Mesenchymal stem cell (in vitro differentiated cells and primary cell): ENCODE measurements around the gene FKBP14.

ENCODE experiments used
- DNase-seq: peaks from one replicate; pipeline ENCODE4 v3.0.0-alpha.2; 2013
- H2AFZ ChIP-seq: one replicate; pipeline ENCODE4 v1.6.1; 2013; ENCODE audit warnings: low read depth, mild to moderate bottlenecking, control low read depth, inconsistent platforms, low read length, moderate library complexity
- H2AK5ac ChIP-seq: 2 replicates; pipeline ENCODE4 v1.6.1; 2013; ENCODE audit warnings: low read length, moderate library complexity, mild to moderate bottlenecking, inconsistent platforms; ENCODE audit not compliant: severe bottlenecking
- H2BK120ac ChIP-seq: one replicate; pipeline ENCODE4 v1.6.1; 2013; ENCODE audit warnings: low read depth, mild to moderate bottlenecking, inconsistent platforms, low read length, moderate library complexity
- H2BK12ac ChIP-seq, 2 experiments: one replicate each; pipeline ENCODE4 v1.6.1; 2013; ENCODE audit warnings: inconsistent platforms in 2 of 2, low read length in 2 of 2, mild to moderate bottlenecking in 2 of 2, moderate library complexity in 2 of 2, control low read depth in 1 of 2
- H2BK15ac ChIP-seq: one replicate; pipeline ENCODE4 v1.6.1; 2013; ENCODE audit warnings: mild to moderate bottlenecking, low read depth, inconsistent platforms; ENCODE audit not compliant: poor library complexity, severe bottlenecking
- H2BK5ac ChIP-seq: 2 replicates; pipeline ENCODE4 v1.6.1; 2013; ENCODE audit warnings: low read depth, mild to moderate bottlenecking, low read length, control low read depth, inconsistent platforms; ENCODE audit not compliant: poor library complexity, severe bottlenecking
- H3K14ac ChIP-seq, 2 experiments: one replicate each; pipeline ENCODE4 v1.6.1; 2013; ENCODE audit warnings: inconsistent platforms in 2 of 2, low read length in 2 of 2, control low read depth in 1 of 2, mild to moderate bottlenecking in 1 of 2, moderate library complexity in 1 of 2
- H3K18ac ChIP-seq, 2 experiments: one replicate each; pipeline ENCODE4 v1.6.1; 2013; ENCODE audit warnings: inconsistent platforms in 2 of 2, low read length in 2 of 2, control low read depth in 1 of 2, low read depth in 1 of 2, mild to moderate bottlenecking in 1 of 2
- H3K23ac ChIP-seq, 2 experiments: one replicate each; pipeline ENCODE4 v1.6.1; 2013; ENCODE audit warnings: inconsistent platforms in 2 of 2, low read length in 2 of 2, mild to moderate bottlenecking in 2 of 2, moderate library complexity in 2 of 2, control low read depth in 1 of 2
- H3K27ac ChIP-seq: 2 replicates; pipeline ENCODE4 v1.5.1; 2013; ENCODE audit warnings: mild to moderate bottlenecking, moderate library complexity, low read length, control low read depth, inconsistent platforms; ENCODE audit not compliant: poor library complexity, severe bottlenecking
- H3K27me3 ChIP-seq, 2 experiments: 2 replicates each; pipeline versions ENCODE4 v1.6.1 to v1.7.0; 2013; ENCODE audit warnings: low read length in 2 of 2, mild to moderate bottlenecking in 2 of 2, moderate library complexity in 2 of 2, control low read depth in 1 of 2, inconsistent platforms in 1 of 2; ENCODE audit not compliant: control insufficient read depth in 1 of 2, insufficient read depth in 1 of 2
- H3K36me3 ChIP-seq, 2 experiments: 2 replicates each; pipeline versions ENCODE4 v1.6.1 to v1.7.0; 2013; ENCODE audit warnings: low read length in 2 of 2, control low read depth in 1 of 2, inconsistent platforms in 1 of 2, low read depth in 1 of 2, mild to moderate bottlenecking in 1 of 2; ENCODE audit not compliant: insufficient read depth in 2 of 2, control insufficient read depth in 1 of 2
- H3K4ac ChIP-seq, 2 experiments: one replicate each; pipeline ENCODE4 v1.6.1; 2013; ENCODE audit warnings: inconsistent platforms in 2 of 2, low read length in 2 of 2, mild to moderate bottlenecking in 2 of 2, moderate library complexity in 2 of 2, control low read depth in 1 of 2, low read depth in 1 of 2
- H3K4me1 ChIP-seq: 2 replicates; pipeline ENCODE4 v1.6.1; 2013; ENCODE audit warnings: low read depth, low read length, control low read depth; ENCODE audit not compliant: control insufficient read depth, insufficient read depth
- H3K4me2 ChIP-seq: 2 replicates; pipeline ENCODE4 v1.6.1; 2013; ENCODE audit warnings: low read length, mild to moderate bottlenecking, inconsistent platforms; ENCODE audit not compliant: poor library complexity, severe bottlenecking
- H3K4me3 ChIP-seq, 2 experiments: 2 replicates each; pipeline versions ENCODE4 v1.5.1 to v1.7.0; 2013; ENCODE audit warnings: low read length in 2 of 2, mild to moderate bottlenecking in 2 of 2, control low read depth in 1 of 2, low read depth in 1 of 2; ENCODE audit not compliant: insufficient read depth in 1 of 2
- H3K79me1 ChIP-seq: replicated peaks from 2 replicates; pipeline ENCODE4 v1.6.1; 2013; ENCODE audit warnings: mild to moderate bottlenecking, control low read depth, low read length, inconsistent platforms; ENCODE audit not compliant: poor library complexity, severe bottlenecking
- H3K9ac ChIP-seq: 2 replicates; pipeline ENCODE4 v1.7.0; 2013; ENCODE audit warnings: mild to moderate bottlenecking, low read length, moderate library complexity
- H3K9me3 ChIP-seq: 2 replicates; pipeline ENCODE4 v1.7.0; 2013; ENCODE audit warnings: mild to moderate bottlenecking, low read length; ENCODE audit not compliant: control insufficient read depth
- H4K8ac ChIP-seq: one replicate; pipeline ENCODE4 v1.6.1; 2013; ENCODE audit warnings: inconsistent platforms, mild to moderate bottlenecking, low read length, moderate library complexity
- H4K91ac ChIP-seq: one replicate; pipeline ENCODE4 v1.6.1; 2013; ENCODE audit warnings: mild to moderate bottlenecking, low read length, inconsistent platforms
- WGBS: methylation state at CpG from one replicate; pipeline ENCODE4 v1.1.7; 2013; ENCODE audit warnings: mixed read lengths; 5-methylcytosine and 5-hydroxymethylcytosine counted together

FKBP14 gene

DNA sequence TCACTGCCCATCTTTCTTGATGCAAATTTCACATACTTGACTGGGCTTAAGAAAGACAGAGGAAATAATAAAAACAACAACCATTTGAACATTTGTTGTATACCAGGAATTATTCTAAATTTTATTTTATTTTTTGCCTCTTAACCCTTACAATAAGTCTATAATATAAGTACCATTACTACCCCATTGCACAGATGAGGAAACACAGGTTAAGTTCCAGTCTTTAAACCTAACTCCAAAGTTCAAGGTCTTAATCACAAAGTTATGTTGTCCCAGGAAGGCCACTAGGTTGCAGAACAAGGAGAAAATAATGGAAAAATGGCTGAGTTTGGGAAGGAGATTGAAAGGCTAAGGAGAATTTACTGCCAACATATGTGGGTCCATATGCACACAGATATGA, 3.5 kb downstream of the FKBP14 start:
- H3K27me3 ChIP-seq: no peaks in the 10 kb centered on the region
- no peak overlapping the region for H2BK5ac ChIP-seq
- no peak overlapping the region for H3K14ac ChIP-seq
- no peak overlapping the region for H2AK5ac ChIP-seq
- H3K9me3 ChIP-seq: no peaks in the 10 kb centered on the region
- no peak overlapping the region for H4K8ac ChIP-seq
- no peak overlapping the region for H3K23ac ChIP-seq
- no peak for DNase-seq
- no peak overlapping the region for H3K4me3 ChIP-seq
- H3K4me1 ChIP-seq: no peaks in the 10 kb centered on the region
- no peak overlapping the region for H3K4me2 ChIP-seq
- peaks cover 0 to 5% of the 10 kb centered on the region in 2 experiments for H3K36me3 ChIP-seq
- no peak overlapping the region for H2AFZ ChIP-seq
- no peak overlapping the region for H4K91ac ChIP-seq
- H3K79me1 ChIP-seq: peaks cover 13% of the 10 kb centered on the region
- H3K18ac ChIP-seq: no peak overlapping the region
- H3K4ac ChIP-seq: no peak overlapping the region
- no peak overlapping the region for H2BK120ac ChIP-seq
- H3K9ac ChIP-seq: no peak overlapping the region
- no peak overlapping the region for H2BK12ac ChIP-seq
- H2BK15ac ChIP-seq: no peak overlapping the region
- H3K27ac ChIP-seq: no peak overlapping the region

DNA sequence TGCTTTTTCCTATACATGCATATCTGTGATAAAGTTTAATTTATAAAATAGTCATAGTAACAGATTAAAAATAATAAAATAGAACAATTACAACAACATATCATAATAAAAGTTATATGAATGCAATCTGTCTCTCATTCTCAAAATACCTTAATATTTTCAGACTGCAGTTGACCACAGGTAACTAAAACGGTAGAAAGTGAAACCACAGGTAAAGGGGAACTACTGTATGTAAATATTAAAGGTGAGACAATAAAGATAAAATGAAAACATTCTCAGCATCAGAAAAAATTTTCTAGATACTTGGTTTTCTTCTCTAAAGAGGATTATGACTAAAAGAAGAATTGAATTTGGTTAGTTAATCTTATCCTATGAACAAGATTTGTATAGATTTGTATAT, 6.0 kb downstream of the FKBP14 start:
- peaks cover 16% of the 10 kb centered on the region for H3K79me1 ChIP-seq
- no peak overlapping the region for H3K23ac ChIP-seq
- no peak overlapping the region for H3K27ac ChIP-seq
- H3K4me1 ChIP-seq: no peaks in the 10 kb centered on the region
- H3K4me2 ChIP-seq: no peak overlapping the region
- no peak overlapping the region for H2BK5ac ChIP-seq
- H4K91ac ChIP-seq: no peak overlapping the region
- WGBS: no CpG with 5 or more reads among the region's 1 CpG
- no peak overlapping the region for H3K4ac ChIP-seq
- peaks cover 7 to 22% of the 10 kb centered on the region in 2 experiments for H3K36me3 ChIP-seq
- H2BK12ac ChIP-seq: no peak overlapping the region
- H3K9me3 ChIP-seq: no peaks in the 10 kb centered on the region
- H4K8ac ChIP-seq: no peak overlapping the region
- H3K18ac ChIP-seq: no peak overlapping the region
- no peak for DNase-seq
- no peak overlapping the region for H2AK5ac ChIP-seq
- peak overlapping the region; percentile 2 for H3K9ac ChIP-seq
- no peak overlapping the region for H2BK120ac ChIP-seq
- H3K14ac ChIP-seq: no peak overlapping the region
- H3K4me3 ChIP-seq: no peak overlapping the region
- no peaks in the 10 kb centered on the region for H3K27me3 ChIP-seq
- H2AFZ ChIP-seq: no peak overlapping the region
- H2BK15ac ChIP-seq: no peak overlapping the region

GRCh38 chr7:30019960-30020359, 6.5 kb downstream of the FKBP14 start:
- no peak overlapping the region for H3K14ac ChIP-seq
- H2BK120ac ChIP-seq: no peak overlapping the region
- no peak overlapping the region for H3K4me2 ChIP-seq
- 100% methylated on average over 1 of the region's 1 CpG for WGBS
- H2BK12ac ChIP-seq: no peak overlapping the region
- H3K27me3 ChIP-seq: no peaks in the 10 kb centered on the region
- no peak overlapping the region for H2BK5ac ChIP-seq
- H2BK15ac ChIP-seq: no peak overlapping the region
- no peak overlapping the region for H4K91ac ChIP-seq
- H3K4me3 ChIP-seq: no peak overlapping the region
- H3K4me1 ChIP-seq: no peaks in the 10 kb centered on the region
- H2AK5ac ChIP-seq: no peak overlapping the region
- no peak overlapping the region for H3K23ac ChIP-seq
- H3K9me3 ChIP-seq: no peaks in the 10 kb centered on the region
- DNase-seq: no peak
- no peak overlapping the region for H3K18ac ChIP-seq
- H3K9ac ChIP-seq: no peak overlapping the region
- peaks cover 16% of the 10 kb centered on the region for H3K79me1 ChIP-seq
- no peak overlapping the region for H3K27ac ChIP-seq
- peaks cover 9 to 24% of the 10 kb centered on the region in 2 experiments for H3K36me3 ChIP-seq
- H3K4ac ChIP-seq: no peak overlapping the region
- no peak overlapping the region for H2AFZ ChIP-seq
- H4K8ac ChIP-seq: no peak overlapping the region

GRCh38 chr7:30019387-30019786, 7.1 kb downstream of the FKBP14 start:
- H3K23ac ChIP-seq: no peak overlapping the region
- H3K18ac ChIP-seq: no peak overlapping the region
- H2BK15ac ChIP-seq: no peak overlapping the region
- H2AFZ ChIP-seq: no peak overlapping the region
- H3K4ac ChIP-seq: no peak overlapping the region
- no peak overlapping the region for H2BK120ac ChIP-seq
- H3K27me3 ChIP-seq: no peaks in the 10 kb centered on the region
- no peaks in the 10 kb centered on the region for H3K9me3 ChIP-seq
- H3K9ac ChIP-seq: no peak overlapping the region
- H3K27ac ChIP-seq: no peak overlapping the region
- no peaks in the 10 kb centered on the region for H3K4me1 ChIP-seq
- H2BK12ac ChIP-seq: no peak overlapping the region
- no peak overlapping the region for H2AK5ac ChIP-seq
- H4K91ac ChIP-seq: no peak overlapping the region
- peaks cover 16% of the 10 kb centered on the region for H3K79me1 ChIP-seq
- no peak overlapping the region for H3K4me3 ChIP-seq
- no CpG with 5 or more reads among the region's 1 CpG for WGBS
- no peak for DNase-seq
- H2BK5ac ChIP-seq: no peak overlapping the region
- H3K4me2 ChIP-seq: no peak overlapping the region
- H4K8ac ChIP-seq: no peak overlapping the region
- peaks cover 10 to 29% of the 10 kb centered on the region in 2 experiments for H3K36me3 ChIP-seq
- no peak overlapping the region for H3K14ac ChIP-seq
